Neural crest cell (in vitro differentiated cells): Measurements from ENCODE around the gene LIN52. TPM values are rescaled to one million over a fixed set of nuclear protein-coding genes. Genes with fewer than 3 reads are reported as not detected.
A peak's percentile ranks its signal among the peaks of the same experiment; 100 is the strongest.

Experiments
- DNase-seq: peaks from one replicate; pipeline ENCODE4 v3.0.0; 2021; ENCODE audit warnings: low read depth, mixed read lengths, low spot score
- H3K27ac Mint-ChIP-seq: one replicate; pipeline ENCODE4 v1.8.0; 2021; ENCODE audit warnings: mild to moderate bottlenecking, mixed read lengths; ENCODE audit not compliant: unreplicated experiment
- H3K27me3 Mint-ChIP-seq: 2 replicates; pipeline ENCODE4 v1.8.0; 2021; ENCODE audit warnings: low read depth, mild to moderate bottlenecking, mixed read lengths
- H3K36me3 Mint-ChIP-seq: 2 replicates; pipeline ENCODE4 v1.8.0; 2021; ENCODE audit warnings: low read depth, mild to moderate bottlenecking, mixed read lengths
- H3K4me1 Mint-ChIP-seq: 2 replicates; pipeline ENCODE4 v1.8.0; 2021; ENCODE audit warnings: mixed read lengths
- H3K4me3 Mint-ChIP-seq: one replicate; pipeline ENCODE4 v1.8.0; 2021; ENCODE audit warnings: mild to moderate bottlenecking, mixed read lengths
- H3K9me3 Mint-ChIP-seq: 2 replicates; pipeline ENCODE4 v1.8.0; 2021; ENCODE audit warnings: mixed read lengths
- total RNA-seq: library from RNA; stranded (reverse); gene quantifications from 2 replicates; pipeline ENCODE4 v1.2.1, GENCODE V29; 2021
- TF ChIP-seq, protein P1 (sequence below): fragments of 200-600 bp; sonication (generic); conservative IDR thresholded peaks from 2 replicates; pipeline ENCODE4 v1.5.0; 2021; ENCODE audit warnings: antibody characterized with exemption, mild to moderate bottlenecking

LIN52 gene
- total RNA-seq, 1 donor from 2014 or later = 22.4 TPM

DNA sequence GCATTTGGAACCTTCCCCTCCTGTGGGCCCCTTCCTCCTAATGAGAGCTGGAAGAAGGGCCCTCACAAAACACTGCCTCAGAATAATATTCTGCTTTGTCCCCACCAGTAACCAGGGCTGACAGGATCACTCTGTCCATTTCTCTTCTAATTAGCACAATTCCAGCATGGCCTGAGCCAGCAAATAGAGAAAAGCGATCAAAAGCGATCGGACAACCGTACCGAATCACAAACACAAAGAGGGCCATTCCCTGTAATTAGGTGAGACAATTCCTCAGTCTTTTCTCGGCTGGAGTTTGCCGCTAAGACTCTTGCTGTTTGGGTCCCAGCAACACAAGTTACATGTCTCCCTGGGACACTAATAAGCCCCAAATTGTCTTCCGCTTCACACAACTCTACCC, 118.9 kb downstream of the LIN52 start:
- no peak for DNase-seq
- no peaks in the 10 kb centered on the region for H3K27me3 Mint-ChIP-seq
- H3K27ac Mint-ChIP-seq = no peak overlapping the region
- no peak overlapping the region for H3K4me3 Mint-ChIP-seq
- TF ChIP-seq, protein P1, sequence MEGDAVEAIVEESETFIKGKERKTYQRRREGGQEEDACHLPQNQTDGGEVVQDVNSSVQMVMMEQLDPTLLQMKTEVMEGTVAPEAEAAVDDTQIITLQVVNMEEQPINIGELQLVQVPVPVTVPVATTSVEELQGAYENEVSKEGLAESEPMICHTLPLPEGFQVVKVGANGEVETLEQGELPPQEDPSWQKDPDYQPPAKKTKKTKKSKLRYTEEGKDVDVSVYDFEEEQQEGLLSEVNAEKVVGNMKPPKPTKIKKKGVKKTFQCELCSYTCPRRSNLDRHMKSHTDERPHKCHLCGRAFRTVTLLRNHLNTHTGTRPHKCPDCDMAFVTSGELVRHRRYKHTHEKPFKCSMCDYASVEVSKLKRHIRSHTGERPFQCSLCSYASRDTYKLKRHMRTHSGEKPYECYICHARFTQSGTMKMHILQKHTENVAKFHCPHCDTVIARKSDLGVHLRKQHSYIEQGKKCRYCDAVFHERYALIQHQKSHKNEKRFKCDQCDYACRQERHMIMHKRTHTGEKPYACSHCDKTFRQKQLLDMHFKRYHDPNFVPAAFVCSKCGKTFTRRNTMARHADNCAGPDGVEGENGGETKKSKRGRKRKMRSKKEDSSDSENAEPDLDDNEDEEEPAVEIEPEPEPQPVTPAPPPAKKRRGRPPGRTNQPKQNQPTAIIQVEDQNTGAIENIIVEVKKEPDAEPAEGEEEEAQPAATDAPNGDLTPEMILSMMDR = no peak
- peaks cover 3% of the 10 kb centered on the region for H3K36me3 Mint-ChIP-seq
- H3K9me3 Mint-ChIP-seq = no peaks in the 10 kb centered on the region
- H3K4me1 Mint-ChIP-seq = peaks cover 8% of the 10 kb centered on the region

DNA sequence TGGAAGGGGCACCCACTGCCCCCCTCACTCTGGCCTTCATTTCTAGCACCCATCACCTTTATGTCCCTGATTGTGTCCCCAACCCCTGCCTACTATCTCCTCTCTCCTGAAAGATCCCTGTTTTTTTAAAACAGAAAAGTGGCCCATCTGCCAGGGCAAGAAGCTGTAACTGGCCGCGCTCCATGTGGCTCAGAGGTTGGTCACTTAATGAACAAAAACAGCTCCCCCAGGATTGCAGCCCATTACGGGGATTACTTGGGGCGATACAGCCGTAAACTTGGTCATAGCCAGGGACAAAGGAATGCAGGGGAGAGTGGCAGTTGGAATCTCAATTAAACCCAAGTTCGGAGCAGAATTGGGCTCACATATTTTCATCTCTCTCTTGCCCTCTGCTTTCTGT, 119.7 kb downstream of the LIN52 start:
- H3K36me3 Mint-ChIP-seq = no peaks in the 10 kb centered on the region
- H3K9me3 Mint-ChIP-seq = no peaks in the 10 kb centered on the region
- TF ChIP-seq, protein P1 = no peak
- DNase-seq = no peak
- H3K27me3 Mint-ChIP-seq = no peaks in the 10 kb centered on the region
- H3K4me3 Mint-ChIP-seq = no peak overlapping the region
- no peak overlapping the region for H3K27ac Mint-ChIP-seq
- peaks cover 8% of the 10 kb centered on the region for H3K4me1 Mint-ChIP-seq

DNA sequence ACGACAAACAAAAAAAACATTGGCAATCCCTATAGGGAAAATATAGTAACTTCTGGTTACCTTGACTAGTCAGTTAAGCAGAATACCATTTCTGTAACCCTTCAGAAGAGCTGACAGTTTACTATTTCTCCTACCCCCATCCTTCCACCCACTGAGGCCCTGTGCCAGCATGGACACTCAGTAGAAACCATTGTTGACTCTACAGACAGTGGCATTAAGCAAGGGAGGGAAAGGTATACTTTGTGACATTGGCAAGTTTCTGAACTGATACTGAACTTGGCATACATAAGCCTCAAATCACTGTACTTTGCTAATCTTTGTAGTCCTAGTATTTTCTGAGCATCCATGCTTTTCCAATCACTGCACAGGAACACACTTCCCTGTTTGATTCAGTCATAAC, 121.1 kb downstream of the LIN52 start:
- Mint-ChIP-seq H3K9me3 (no peaks in the 10 kb centered on the region), H3K4me1 (peaks cover 8% of the 10 kb centered on the region), H3K4me3 (no peak overlapping the region), H3K36me3 (no peaks in the 10 kb centered on the region), H3K27ac (no peak overlapping the region), H3K27me3 (no peaks in the 10 kb centered on the region)
- TF ChIP-seq, protein P1 = no peak
- no peak for DNase-seq

DNA sequence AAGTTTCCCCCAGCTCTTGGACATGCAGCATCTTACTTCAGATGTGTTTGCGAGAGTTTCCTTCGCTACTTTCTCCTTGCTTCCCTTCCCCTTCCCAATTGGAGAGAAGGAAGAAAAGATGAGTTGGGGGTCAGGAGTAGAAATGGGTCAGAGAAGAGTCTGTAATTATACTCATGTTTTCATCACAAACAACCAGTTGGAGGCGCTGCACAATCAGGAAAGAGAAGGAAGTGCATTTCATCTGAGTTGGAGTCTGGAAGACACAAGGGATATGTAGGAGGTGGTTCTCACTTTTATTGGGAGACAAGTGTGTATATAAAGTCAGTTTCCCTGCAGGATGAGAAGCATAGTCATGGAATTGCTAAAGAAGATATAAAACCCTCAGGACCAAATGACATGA, 123.2 kb downstream of the LIN52 start:
- H3K4me1 Mint-ChIP-seq = peaks cover 8% of the 10 kb centered on the region
- H3K4me3 Mint-ChIP-seq = no peak overlapping the region
- DNase-seq = no peak
- TF ChIP-seq, protein P1 = peak; percentile 28
- H3K36me3 Mint-ChIP-seq = no peaks in the 10 kb centered on the region
- no peak overlapping the region for H3K27ac Mint-ChIP-seq
- no peaks in the 10 kb centered on the region for H3K27me3 Mint-ChIP-seq
- H3K9me3 Mint-ChIP-seq = no peaks in the 10 kb centered on the region

DNA sequence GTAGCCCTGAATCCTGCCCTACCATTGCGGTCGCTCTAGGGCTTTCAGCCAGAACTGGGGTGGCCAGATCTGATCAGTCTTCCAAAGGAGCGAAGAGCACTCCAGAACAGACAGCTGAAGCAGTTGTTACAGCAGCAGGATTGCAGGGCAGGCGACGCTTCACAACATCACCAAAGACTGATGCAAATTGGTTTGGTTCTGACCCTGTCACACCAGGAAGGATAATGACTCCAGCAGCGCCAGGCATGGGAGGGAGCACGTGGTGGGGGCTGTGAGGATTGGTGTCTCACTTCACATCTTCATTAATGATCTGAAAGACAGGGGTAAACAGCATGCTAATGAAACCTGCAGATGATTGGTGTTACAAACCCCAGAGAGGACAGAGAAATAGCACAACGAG, 123.9 kb downstream of the LIN52 start:
- H3K9me3 Mint-ChIP-seq = no peaks in the 10 kb centered on the region
- TF ChIP-seq, protein P1 = no peak
- H3K4me3 Mint-ChIP-seq = no peak overlapping the region
- H3K4me1 Mint-ChIP-seq = peaks cover 8% of the 10 kb centered on the region
- H3K27me3 Mint-ChIP-seq = no peaks in the 10 kb centered on the region
- no peaks in the 10 kb centered on the region for H3K36me3 Mint-ChIP-seq
- DNase-seq = no peak
- H3K27ac Mint-ChIP-seq = no peak overlapping the region
